Stimulated activated CD4-positive, alpha-beta T cell treated with anti-CD3 and anti-CD28 coated beads, Interleukin-12 subunit alpha, Interleukin-12 subunit beta, amount 100 ng/mL, for 24 hours (primary cell): ENCODE results near the gene CLTCL1.

Experiments
- DNase-seq, 2 experiments: peaks; one replicate each; pipeline ENCODE4 v3.0.0-alpha.2; 2020; ENCODE audit warnings: low read depth in 2 of 2

The CLTCL1 gene

DNA sequence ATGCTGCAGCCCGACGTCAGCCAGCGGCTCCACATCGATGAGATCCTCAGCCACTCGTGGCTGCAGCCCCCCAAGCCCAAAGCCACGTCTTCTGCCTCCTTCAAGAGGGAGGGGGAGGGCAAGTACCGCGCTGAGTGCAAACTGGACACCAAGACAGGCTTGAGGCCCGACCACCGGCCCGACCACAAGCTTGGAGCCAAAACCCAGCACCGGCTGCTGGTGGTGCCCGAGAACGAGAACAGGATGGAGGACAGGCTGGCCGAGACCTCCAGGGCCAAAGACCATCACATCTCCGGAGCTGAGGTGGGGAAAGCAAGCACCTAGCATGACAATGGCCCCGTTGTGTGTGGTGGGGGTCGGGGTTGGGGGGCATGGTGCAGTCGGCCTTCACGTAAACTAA is 159.4 kb downstream of the CLTCL1 start:
- no peak for DNase-seq

- no peak for DNase-seq
These were observed 159.9 kb downstream of the CLTCL1 start for GRCh38 chr22:19131685-19132015.

- DNase-seq = no peak
These were observed 160.4 kb downstream of the CLTCL1 start, which contains the start of gene TSSK2 for GRCh38 chr22:19130959-19131684. TSSK2 (plus strand) TSS chr22:19131308; CDS start chr22:19131400, 92 bp downstream.

DNA sequence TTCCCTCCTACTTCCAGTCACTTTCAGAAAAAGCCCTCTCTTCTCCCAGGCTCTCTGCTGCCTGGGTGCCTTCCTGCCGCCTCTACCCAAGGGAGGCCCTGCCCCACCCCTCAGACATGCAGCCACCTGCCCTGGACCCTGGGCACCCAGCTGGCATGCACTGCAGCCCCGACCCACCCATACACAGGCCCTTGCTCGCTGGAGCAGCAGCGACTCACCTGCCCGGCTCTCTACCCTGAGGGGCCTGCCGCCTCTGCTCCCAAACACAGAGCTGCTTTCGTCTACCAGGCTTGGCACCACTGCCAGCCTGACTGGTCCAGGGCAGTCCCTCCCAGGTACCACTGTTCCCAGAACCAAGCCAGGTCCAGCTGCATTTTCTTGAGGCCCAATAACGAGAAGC is 161.6 kb downstream of the CLTCL1 start:
- no peak for DNase-seq
